K562 (cell line): ENCODE data around the gene HTR1D. TPM values are rescaled to one million over a fixed set of nuclear protein-coding genes. Genes with fewer than 3 reads are reported as not detected.
A peak's percentile ranks its signal among the peaks of the same experiment; 100 is the strongest.

Source experiments
- ATAC-seq: fragments of 200-7000 bp; cut with Tn5 transposase; 3 replicates; pipeline ENCODE4 v1.9.1; 2020; ENCODE audit warnings: moderate library complexity
- BruUV-seq: library from RNA; stranded (reverse); fragments of 400-500 nt; replicated peaks from 2 replicates; lab custom pipeline; 2021; lab: Mats Ljungman, UMichigan
- CTCF ChIA-PET: fragments of 300-600 bp; formaldehyde crosslinking; extraction: SDS; loops from one replicate; lab custom pipeline; 2021; ENCODE audit warnings: low intra/inter-chr PET ratio; lab: Yijun Ruan, JAX
- POLR2A ChIA-PET: fragments of 300-600, 350-650 bp; sonication (Branson Sonifier 250); formaldehyde crosslinking; extraction: SDS; loops from one replicate; lab custom pipeline; 2021; ENCODE audit warnings: antibody characterized with exemption, inconsistent platforms; lab: Yijun Ruan, JAX
- DNase-seq, 4 experiments: peaks; one replicate each; pipeline versions ENCODE4 v3.0.0 to v3.0.0-alpha.2; 2011 to 2018; ENCODE audit warnings: low spot score in 3 of 4, mixed read lengths in 3 of 4; ENCODE audit errors: extremely low read depth in 1 of 4
- FAIRE-seq: peaks from 2 replicates; lab custom pipeline; 2011; peaks lifted over from hg19 to GRCh38; lab: Jason Lieb, UNC
- H2AFZ ChIP-seq: 2 replicates; pipeline ENCODE4 v1.6.0; 2011; ENCODE audit warnings: low read depth, low read length, control low read depth, inconsistent platforms
- H3K27ac ChIP-seq: fragments of 200-600 bp; 3 replicates; pipeline ENCODE4 v1.8.0; 2011; ENCODE audit warnings: low read depth, mild to moderate bottlenecking, control low read depth, inconsistent platforms, low read length, moderate library complexity, mixed read lengths; ENCODE audit errors: extremely low read depth
- H3K27me3 ChIP-seq, 2 experiments: fragments of 300-600 bp in 1 of 2; 2 replicates in 1 of 2; 3 replicates in 1 of 2; pipeline versions ENCODE4 v1.6.0 to v1.8.0; 2011; ENCODE audit warnings: inconsistent platforms in 2 of 2, low read length in 2 of 2, mild to moderate bottlenecking in 1 of 2, mixed read lengths in 1 of 2, moderate library complexity in 1 of 2; ENCODE audit not compliant: control insufficient read depth in 2 of 2, insufficient read depth in 2 of 2
- H3K36me3 ChIP-seq: fragments of 300-600 bp; 3 replicates; pipeline ENCODE4 v1.8.0; 2011; ENCODE audit warnings: mild to moderate bottlenecking, low read length, inconsistent platforms; ENCODE audit not compliant: control insufficient read depth, insufficient read depth
- H3K4me1 ChIP-seq, 2 experiments: fragments of 200-600 bp in 1 of 2; replicated peaks in 1 of 2; 2 replicates in 1 of 2; 3 replicates in 1 of 2; pipeline versions ENCODE4 v1.5.1 to v1.8.0; 2011; ENCODE audit warnings: inconsistent platforms in 2 of 2, low read length in 2 of 2, mild to moderate bottlenecking in 1 of 2, mixed read lengths in 1 of 2, moderate library complexity in 1 of 2; ENCODE audit not compliant: control insufficient read depth in 2 of 2, insufficient read depth in 2 of 2
- H3K4me2 ChIP-seq: 2 replicates; pipeline ENCODE4 v1.6.1; 2011; ENCODE audit warnings: low read length, control low read depth, inconsistent platforms, mixed read lengths; ENCODE audit not compliant: insufficient read depth
- H3K4me3 ChIP-seq: fragments of 200-600 bp; sonication (generic), shearing (Covaris generic); 2 replicates; pipeline ENCODE4 v1.5.1; 2016; ENCODE audit warnings: control low read depth, inconsistent platforms
- H3K79me2 ChIP-seq: fragments of 200-600 bp; 3 replicates; pipeline ENCODE4 v1.8.0; 2011; ENCODE audit warnings: low read length, inconsistent platforms; ENCODE audit not compliant: control insufficient read depth, insufficient read depth
- H3K9ac ChIP-seq, 2 experiments: 2 replicates each; pipeline versions ENCODE4 v1.6.0 to v1.6.1; 2011; ENCODE audit warnings: low read depth in 2 of 2, low read length in 2 of 2, control low read depth in 1 of 2, inconsistent platforms in 1 of 2, mild to moderate bottlenecking in 1 of 2, mixed read lengths in 1 of 2; ENCODE audit not compliant: insufficient read depth in 1 of 2
- H3K9me1 ChIP-seq: one replicate; pipeline ENCODE4 v1.6.0; 2011; ENCODE audit warnings: inconsistent platforms, mild to moderate bottlenecking, low read length, moderate library complexity; ENCODE audit not compliant: control insufficient read depth, insufficient read depth
- H3K9me3 ChIP-seq: replicated peaks from 2 replicates; pipeline ENCODE4 v1.5.1; 2011; ENCODE audit warnings: low read depth, low read length, inconsistent platforms; ENCODE audit not compliant: control insufficient read depth, insufficient read depth
- H4K20me1 ChIP-seq: replicated peaks from 2 replicates; pipeline ENCODE4 v1.6.1; 2011; ENCODE audit warnings: low read length, inconsistent platforms, mixed read lengths; ENCODE audit not compliant: control insufficient read depth, insufficient read depth
- ATF7 ChIP-seq: fragments of 450-650 bp; IDR thresholded peaks from 2 replicates; pipeline ENCODE4 v1.7.1; 2014; ENCODE audit warnings: mild to moderate bottlenecking, moderate library complexity
- CTCFL ChIP-seq: IDR thresholded peaks from 2 replicates; pipeline ENCODE4 v1.6.1; 2011; ENCODE audit warnings: borderline replicate concordance, low read depth, mild to moderate bottlenecking, moderate library complexity, low read length; ENCODE audit not compliant: insufficient read depth, poor library complexity, severe bottlenecking
- HDAC1 ChIP-seq, 2 experiments: fragments of 450-650 bp; IDR thresholded peaks; 2 replicates each; pipeline ENCODE4 v1.6.1; 2016 to 2017; ENCODE audit warnings: inconsistent platforms in 1 of 2, mild to moderate bottlenecking in 1 of 2, moderate library complexity in 1 of 2
- MLLT1 ChIP-seq, 2 experiments: fragments of 450-650 bp; IDR thresholded peaks; 2 replicates each; pipeline ENCODE4 v1.6.1; 2016
- NCOA6 ChIP-seq: fragments of 450-650 bp; IDR thresholded peaks from 2 replicates; pipeline ENCODE4 v1.6.1; 2017; ENCODE audit warnings: mild to moderate bottlenecking
- NFIC ChIP-seq: fragments of 450-650 bp; IDR thresholded peaks from 2 replicates; pipeline ENCODE4 v1.6.1; 2017; ENCODE audit warnings: mild to moderate bottlenecking, inconsistent platforms
- NFRKB ChIP-seq: fragments of 450-650 bp; IDR thresholded peaks from 2 replicates; pipeline ENCODE4 v1.6.1; 2016; ENCODE audit warnings: low read depth
- PHF8 ChIP-seq: fragments of 200-600 bp; sonication (generic); IDR thresholded peaks from 2 replicates; pipeline ENCODE4 v1.6.1; 2012; ENCODE audit warnings: mixed run types, mild to moderate bottlenecking, inconsistent platforms, low read length, moderate library complexity, borderline replicate concordance
- RAD21 ChIP-seq, 2 experiments: fragments of 250-450 bp in 1 of 2; fragments of 450-650 bp in 1 of 2; sonication (Bioruptor Pico) in 1 of 2; formaldehyde crosslinking in 1 of 2; IDR thresholded peaks in 1 of 2; conservative IDR thresholded peaks in 1 of 2; 2 replicates each; pipeline versions ENCODE4 v1.4.0 to v1.8.0; 2020 to 2022; ENCODE audit warnings: mild to moderate bottlenecking in 2 of 2, moderate library complexity in 1 of 2
- RB1 ChIP-seq: fragments of 450-650 bp; IDR thresholded peaks from 2 replicates; pipeline ENCODE4 v1.6.1; 2017; ENCODE audit warnings: low read depth, mild to moderate bottlenecking
- SLC30A9 ChIP-seq: fragments of 250-450 bp; sonication (Bioruptor Pico); IDR thresholded peaks from 2 replicates; pipeline ENCODE4 v1.8.0; 2022; ENCODE audit warnings: mild to moderate bottlenecking, moderate library complexity
- SMAD3 ChIP-seq: fragments of 450-650 bp; formaldehyde crosslinking; conservative IDR thresholded peaks from 2 replicates; pipeline ENCODE4 v1.4.0; 2020; ENCODE audit warnings: mild to moderate bottlenecking
- UBTF ChIP-seq, 2 experiments: IDR thresholded peaks; 2 replicates each; pipeline ENCODE4 v1.6.1; 2012; ENCODE audit warnings: improper control_type of control experiment in 2 of 2, low read depth in 2 of 2, low read length in 2 of 2, borderline replicate concordance in 1 of 2
- ZBTB7A ChIP-seq: IDR thresholded peaks from 2 replicates; pipeline ENCODE4 v1.6.1; 2011; ENCODE audit warnings: low read depth, mild to moderate bottlenecking, low read length, moderate library complexity, borderline replicate concordance; ENCODE audit not compliant: control insufficient read depth
- ZFP30 ChIP-seq: fragments of 250-450 bp; sonication (Bioruptor Pico); IDR thresholded peaks from 2 replicates; pipeline ENCODE4 v1.8.0; 2022; ENCODE audit warnings: moderate library complexity, mild to moderate bottlenecking, inconsistent platforms, borderline replicate concordance
- WGBS: fragments of 100-300 bp; shearing (Covaris generic); methylation state at CpG from one replicate; pipeline ENCODE4 v1.1.6; 2016; ENCODE audit warnings: low coverage, mixed read lengths; ENCODE audit not compliant: insufficient coverage; ENCODE audit errors: missing lambda C conversion rate; 5-methylcytosine and 5-hydroxymethylcytosine counted together
- in situ Hi-C: fragments of 300-500 bp; cut with MboI; formaldehyde crosslinking; loops from 4 replicates; pipeline ENCODE4 v1.15.0; 2018; ENCODE audit warnings: inconsistent platforms, mixed read lengths
- intact Hi-C: fragments of 100-400 bp; cut with micrococcal nuclease; formaldehyde crosslinking; loops from 2 replicates; pipeline ENCODE4 v1.14.2; 2022
- polyA plus RNA-seq, 8 experiments: library from polyadenylated mRNA; depleted of rRNA in 4 of 8; stranded (reverse) in 5 of 8; unstranded in 3 of 8; fragments of >200 nt; fragmentation: Nextera tagmentation in 2 of 8; fragmentation: Illumina TruSeq in 1 of 8; extraction: Ambion mirVana in 2 of 8; extraction: Trizol in 1 of 8; gene quantifications; 2 replicates each; pipeline versions ENCODE4 v1.2.1 to v1.2.3, GENCODE V29; 2011 to 2014; ENCODE audit warnings: inconsistent platforms in 1 of 8, missing spikeins in 1 of 8
- total RNA-seq, 7 experiments: library from RNA; depleted of rRNA in 6 of 7; stranded (reverse); fragments of >200 nt in 6 of 7; fragmentation: Illumina TruSeq in 2 of 7; extraction: Trizol in 2 of 7; gene quantifications; 2 replicates each; pipeline versions ENCODE4 v1.2.1 to v1.2.3, GENCODE V29; 2011 to 2021; ENCODE audit warnings: low replicate concordance in 1 of 7

HTR1D gene
- total and polyA plus RNA-seq, 9 of the 15 experiments (the other 6 are each of a cell fraction or from before 2014, with no cell fraction given), result 0.03 to 0.09 (median 0.04) TPM; not detected in 4

DNA sequence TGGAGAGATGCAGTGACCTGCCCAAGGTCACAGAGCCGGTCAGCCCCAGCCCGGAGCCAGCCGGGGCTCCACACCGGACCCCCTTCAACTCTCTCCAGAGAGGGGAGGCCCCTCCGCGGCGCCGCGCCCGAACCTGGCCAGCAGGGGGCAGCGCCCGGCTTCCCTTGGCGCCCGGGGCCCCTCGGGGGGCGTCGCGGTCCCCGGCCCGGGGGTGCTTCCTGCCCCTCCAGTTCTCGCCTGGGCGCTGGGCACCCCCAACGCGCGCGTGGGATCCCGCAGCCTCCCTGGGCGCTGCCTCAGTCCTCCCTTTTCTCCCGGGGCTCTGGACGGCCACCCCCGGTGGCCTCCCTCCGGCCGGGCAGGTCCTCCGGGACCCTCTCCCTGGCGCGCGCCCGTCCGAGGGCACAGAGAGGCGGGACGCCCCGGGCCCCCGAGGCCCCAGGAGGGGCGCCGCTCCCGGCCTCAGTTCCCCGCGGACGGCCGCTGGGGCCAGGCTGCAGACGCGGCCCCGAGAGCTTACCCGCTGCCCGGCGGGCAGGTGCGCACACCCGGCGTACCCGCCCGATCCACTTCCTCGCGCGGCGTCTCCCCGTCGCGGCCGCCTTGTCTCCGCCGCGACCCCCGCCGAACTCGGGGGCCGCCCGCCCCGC lies 406 bp downstream of the HTR1D start:
- peak; percentile 86 for ATAC-seq
- no peaks in the 10 kb centered on the region for H3K9me1 ChIP-seq
- BruUV-seq, result no TSS peak
- H3K27ac ChIP-seq, result no peak overlapping the region
- ChIA-PET CTCF (interaction anchor here (0.7 kb wide), 1 partner anchor 323 kb away, joined by 3 read pairs; no protein-coding TSS in a partner anchor), POLR2A (interaction anchor here (0.6 to 1.2 kb wide), 3 partner anchors 18 to 34 kb away, joined by 3 to 4 read pairs (median 3); no protein-coding TSS in a partner anchor)
- peaks cover 0 to 13% of the 10 kb centered on the region in 2 experiments; a peak in 4 of 5 replicates for H3K4me1 ChIP-seq
- intact Hi-C loops (loop anchor here (5.0 to 10.0 kb wide), 3 partner anchors 60 to 318 kb away; partner anchors contain the start of gene E2F2), in situ Hi-C loops (loop anchor here (5.0 to 10.0 kb wide), 2 partner anchors 60 to 318 kb away; partner anchors contain the start of gene E2F2)
- 3% methylated on average over 36 of the region's 78 CpGs for WGBS
- H3K9me3 ChIP-seq, result no peaks in the 10 kb centered on the region
- H3K79me2 ChIP-seq, result no peaks in the 10 kb centered on the region
- H3K36me3 ChIP-seq, result no peaks in the 10 kb centered on the region
- H2AFZ ChIP-seq, result peak overlapping the region; percentile 77
- H3K27me3 ChIP-seq, result peaks cover 34 to 60% of the 10 kb centered on the region in 2 experiments
- peak overlapping the region; percentile 42 for H3K4me3 ChIP-seq
- peak overlapping the region; percentile 32 to 82; a peak in 3 of 4 replicates for H3K9ac ChIP-seq
- DNase-seq, result peak; percentile 41 to 88 (median 80)
- 0 out of 2 replicates have a peak, but pooled peaks cover 9% of the 10 kb centered on the region for H4K20me1 ChIP-seq
- H3K4me2 ChIP-seq, result peak overlapping the region; percentile 67
- FAIRE-seq, result no peak
- TF ChIP-seq UBTF (IDR thresholded peaks at IDR 0.05; ENCODE audit: borderline replicate concordance in 1 of 2, low read depth in 2 of 2, low read length in 2 of 2), result 0 out of 4 replicates have a peak, but pooled peaks of 1 of the 2 experiments have one; percentile 12
- no peak for TF ChIP-seq SMAD3
- TF ChIP-seq RB1, result peak; percentile 83
- peak; percentile 98 for TF ChIP-seq ZBTB7A
- peak; percentile 74 for TF ChIP-seq NCOA6
- TF ChIP-seq ZFP30 (CRISPR knock-in tag), result no peak
- TF ChIP-seq MLLT1 (IDR thresholded peaks at IDR 0.05), result no peak
- 0 out of 2 replicates have a peak, but pooled peaks have one; percentile 8 for TF ChIP-seq NFIC
- no peak for TF ChIP-seq PHF8
- peak; percentile 78 for TF ChIP-seq CTCFL
- TF ChIP-seq HDAC1 (IDR thresholded peaks at IDR 0.05), result no peak
- TF ChIP-seq SLC30A9 (CRISPR knock-in tag), result no peak
- TF ChIP-seq ATF7, result 0 out of 2 replicates have a peak, but pooled peaks have one; percentile 19
- TF ChIP-seq NFRKB, result no peak
- TF ChIP-seq RAD21 (CRISPR knock-in tag; conservative IDR thresholded peaks at IDR 0.05 in 1 of 2, IDR thresholded peaks at IDR 0.05 in 1 of 2), result peak; percentile 75 to 89
